NCI-H1694 (cell line): ENCODE measurements around the gene ANO7.

Experiments used
- DNase-seq: peaks from one replicate; lab custom pipeline; 2025; lab: John Stamatoyannopoulos, UW

The ANO7 gene

DNA sequence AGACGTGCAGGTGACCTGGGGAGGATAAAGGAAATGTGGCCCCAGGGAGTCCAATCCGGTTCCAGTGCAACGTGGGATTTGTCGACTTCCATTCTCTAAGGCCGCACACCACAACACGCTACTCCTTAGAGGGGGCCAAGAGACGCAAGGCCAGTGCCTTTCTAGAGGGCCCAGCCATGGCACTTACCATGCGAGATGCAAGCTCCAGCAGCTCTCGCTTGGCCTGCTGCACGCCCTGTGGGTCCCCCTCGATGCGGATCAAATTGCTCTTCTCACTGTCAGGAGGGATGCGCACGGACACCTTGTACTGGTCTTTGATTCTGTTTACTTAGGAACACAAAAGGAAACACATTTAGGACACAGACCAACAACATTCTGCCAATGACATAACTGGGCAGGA, 61.2 kb downstream of the ANO7 start:
- DNase-seq = no peak

DNA sequence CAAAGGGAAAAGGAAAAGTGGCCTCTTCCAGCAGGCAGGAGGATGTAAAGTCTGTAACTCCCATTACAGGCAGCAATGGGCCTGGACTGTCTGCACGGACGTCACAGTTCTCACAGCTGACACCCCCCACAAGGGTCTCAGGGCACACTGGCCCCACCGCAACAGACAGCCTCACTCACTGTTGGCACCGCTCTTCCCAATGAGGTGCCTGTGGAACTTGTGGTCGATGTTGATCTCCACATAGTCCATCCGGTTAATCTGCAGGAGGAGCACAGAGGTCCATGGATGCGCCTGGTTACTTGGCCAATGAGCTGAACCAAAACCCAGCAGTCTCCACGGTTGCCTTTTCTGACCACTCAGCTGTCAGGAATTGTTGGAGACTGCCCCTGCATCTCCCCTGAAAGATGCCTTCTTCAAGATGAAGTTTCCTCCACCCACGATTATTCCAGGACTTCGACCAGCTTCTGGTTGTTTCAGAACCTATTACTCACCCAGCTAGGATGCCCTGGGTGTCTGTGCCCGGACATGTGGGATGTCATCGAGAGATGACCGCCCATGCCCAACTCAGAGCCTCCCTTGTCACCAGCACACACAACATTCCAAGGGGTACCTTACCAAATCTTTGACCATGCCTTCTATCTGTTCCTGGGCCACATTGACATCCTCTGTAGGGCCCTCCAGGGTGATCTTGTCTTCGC, 64.5 kb downstream of the ANO7 start:
- DNase-seq = no peak

DNA sequence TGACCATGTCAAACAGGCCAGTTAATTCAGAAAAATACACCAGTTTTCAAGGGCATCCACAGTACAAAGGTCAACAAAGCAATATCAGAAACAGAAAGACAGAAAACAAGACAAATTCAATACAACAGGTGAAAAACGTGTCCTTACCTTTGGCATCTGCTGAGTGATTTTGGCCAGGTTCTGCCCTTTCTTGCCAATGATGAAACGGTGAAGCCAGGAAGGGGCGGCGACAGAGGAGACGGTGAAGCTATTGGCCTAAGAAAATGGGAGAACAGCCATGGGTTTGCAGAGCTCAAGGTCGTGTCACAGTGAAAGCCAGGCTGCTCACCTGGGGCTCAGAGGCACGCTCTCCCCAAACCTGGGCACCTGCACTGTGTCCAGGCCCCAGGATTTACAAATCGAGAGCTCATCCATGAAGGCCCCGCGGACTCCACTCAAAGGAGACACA, 66.5 kb downstream of the ANO7 start:
- no peak for DNase-seq

DNA sequence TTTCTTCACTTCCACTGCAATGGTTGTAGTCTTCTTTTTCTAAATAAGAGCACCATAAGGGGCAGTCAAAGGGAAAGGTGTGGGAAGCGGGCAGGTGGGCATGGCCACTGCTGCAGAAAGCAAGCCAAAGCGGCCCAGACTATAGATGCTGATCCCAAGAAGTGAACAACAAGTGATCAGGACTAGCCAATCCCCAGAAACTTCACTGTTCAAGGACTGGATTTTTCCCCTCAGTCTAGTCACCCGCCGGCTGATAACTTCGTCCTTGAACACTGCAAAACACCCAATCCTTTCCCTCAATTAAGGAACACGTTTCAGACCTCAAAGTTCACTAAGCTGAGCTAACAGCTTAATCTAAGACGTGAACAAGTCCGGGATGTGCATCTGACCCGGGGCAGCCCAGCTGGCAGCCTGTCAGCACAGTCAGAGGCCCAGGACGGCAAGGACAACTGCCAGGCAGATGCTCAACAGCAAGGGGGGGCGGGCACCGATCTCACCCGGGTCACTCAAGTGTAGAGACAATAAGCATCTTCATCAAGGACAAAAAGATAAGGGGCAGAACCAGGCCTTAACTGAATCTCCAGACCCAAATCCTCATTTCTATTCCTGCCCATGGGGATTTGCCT, 67.2 kb downstream of the ANO7 start:
- DNase-seq = no peak

DNA sequence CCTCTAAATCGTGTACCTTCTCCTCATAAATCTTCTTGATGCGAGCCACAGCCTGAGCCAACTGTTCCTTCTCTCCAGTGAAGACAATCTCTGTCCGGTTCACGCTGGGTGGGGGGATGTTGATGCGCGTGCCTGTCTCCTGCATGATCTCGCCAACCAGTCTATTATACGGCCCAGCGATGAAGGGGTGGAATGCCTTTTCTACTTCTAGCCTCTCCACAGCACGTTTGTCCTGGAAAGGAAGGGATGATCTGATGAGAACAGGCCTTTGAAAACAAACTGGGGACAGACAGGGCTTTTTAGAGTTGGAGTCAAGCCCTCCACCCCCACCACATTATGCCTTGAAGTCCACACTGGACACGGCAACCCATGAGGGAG, 67.7 kb downstream of the ANO7 start:
- DNase-seq = no peak

DNA sequence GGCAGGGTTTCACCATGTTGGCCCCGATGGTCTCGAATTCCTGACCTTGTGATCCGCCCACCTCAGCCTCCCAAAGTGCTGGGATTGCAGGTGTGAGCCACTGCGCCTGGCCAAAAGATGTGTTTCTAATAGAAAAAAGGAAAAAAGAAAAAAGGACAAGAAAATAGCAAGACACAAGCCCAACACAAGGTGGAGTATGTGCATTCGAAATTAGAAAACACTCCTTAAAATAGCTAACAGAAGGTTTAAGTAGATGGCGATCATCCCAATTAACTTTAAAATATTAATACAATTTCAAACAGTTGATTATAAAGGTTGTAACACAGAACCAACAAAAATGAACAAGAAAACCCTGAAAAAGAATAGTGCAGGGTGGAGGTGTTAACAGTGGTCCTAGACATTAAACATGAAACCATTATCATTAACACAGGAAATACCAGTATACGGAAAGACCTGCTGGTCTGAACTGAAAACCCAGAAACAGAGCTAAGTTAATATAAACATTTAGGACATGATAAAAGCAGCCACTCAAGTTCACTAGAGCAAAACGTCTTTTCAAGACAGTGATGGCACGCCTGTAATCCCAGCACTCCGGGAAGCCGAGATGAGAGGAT, 69.0 kb downstream of the ANO7 start:
- DNase-seq = no peak

DNA sequence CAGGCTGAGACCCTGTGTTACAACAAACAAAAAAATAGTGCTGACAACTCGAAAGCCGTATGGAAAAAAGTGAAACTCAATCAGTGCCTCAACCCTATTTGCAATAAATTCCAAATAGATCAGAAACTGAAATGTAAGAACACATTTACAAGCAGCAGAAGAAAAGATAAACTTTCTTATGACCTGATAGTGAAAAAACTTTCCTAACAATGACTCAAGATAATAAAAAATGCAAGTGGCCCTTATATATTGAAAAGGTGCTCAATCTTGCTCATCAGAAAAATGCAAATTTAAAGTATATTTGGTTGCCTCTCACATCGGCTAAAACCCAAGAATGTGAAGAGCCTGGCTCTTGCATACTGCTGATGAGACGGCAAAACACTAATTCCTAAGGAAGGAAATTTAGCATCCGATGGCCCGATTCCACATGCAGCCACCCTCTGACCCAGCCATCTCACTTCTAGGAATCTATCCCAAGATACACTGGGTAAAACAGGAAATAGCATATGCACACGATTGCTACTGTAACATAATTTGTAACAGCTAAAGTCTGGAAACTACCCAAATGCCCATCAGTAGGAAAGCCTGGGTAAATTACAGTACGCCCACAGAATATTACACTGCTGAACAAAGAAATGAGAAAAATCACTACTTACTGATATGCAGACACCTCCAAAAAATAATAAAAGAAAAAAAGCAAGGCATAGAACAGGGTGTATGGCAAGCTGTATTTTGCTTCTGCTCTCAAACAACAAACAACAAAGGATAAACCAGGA, 70.2 kb downstream of the ANO7 start:
- no peak for DNase-seq

DNA sequence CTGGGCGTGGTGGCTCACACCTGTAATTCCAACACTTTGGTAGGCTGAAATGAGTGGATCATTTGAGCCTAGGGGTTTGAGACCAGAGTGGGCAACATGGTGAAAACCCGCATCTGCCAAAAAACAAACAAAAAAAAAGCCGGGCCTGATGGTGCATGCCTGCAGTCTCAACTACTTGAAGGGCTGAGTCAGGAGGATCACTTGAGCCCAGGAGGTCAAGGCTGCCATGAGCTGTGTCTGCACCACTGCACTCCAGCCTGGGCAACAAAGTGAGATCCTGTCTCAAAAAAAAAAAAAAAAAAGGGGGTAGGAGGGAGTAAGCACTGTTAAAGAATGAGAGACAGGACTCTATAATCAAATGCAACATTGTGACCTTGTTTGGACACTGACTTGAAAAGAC, 72.4 kb downstream of the ANO7 start:
- no peak for DNase-seq

DNA sequence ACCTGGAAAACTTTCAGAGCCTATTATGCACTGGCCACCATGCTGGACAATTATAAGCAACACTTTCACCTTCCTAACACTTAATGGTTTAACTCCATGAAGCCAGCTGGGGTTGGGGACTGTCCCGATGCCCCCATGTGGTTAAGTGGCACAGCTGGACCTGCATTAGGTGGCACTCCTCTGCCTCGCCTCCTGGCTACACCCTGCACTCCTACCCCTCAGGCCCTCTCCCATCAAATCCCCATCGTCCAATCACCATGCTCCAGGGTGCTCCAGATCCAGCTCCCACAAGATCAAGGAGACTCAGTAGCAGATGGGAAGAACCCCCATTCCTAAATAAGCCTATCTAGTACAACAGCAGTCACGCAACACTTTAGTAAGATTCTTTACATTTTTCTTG, 73.2 kb downstream of the ANO7 start:
- DNase-seq = no peak

DNA sequence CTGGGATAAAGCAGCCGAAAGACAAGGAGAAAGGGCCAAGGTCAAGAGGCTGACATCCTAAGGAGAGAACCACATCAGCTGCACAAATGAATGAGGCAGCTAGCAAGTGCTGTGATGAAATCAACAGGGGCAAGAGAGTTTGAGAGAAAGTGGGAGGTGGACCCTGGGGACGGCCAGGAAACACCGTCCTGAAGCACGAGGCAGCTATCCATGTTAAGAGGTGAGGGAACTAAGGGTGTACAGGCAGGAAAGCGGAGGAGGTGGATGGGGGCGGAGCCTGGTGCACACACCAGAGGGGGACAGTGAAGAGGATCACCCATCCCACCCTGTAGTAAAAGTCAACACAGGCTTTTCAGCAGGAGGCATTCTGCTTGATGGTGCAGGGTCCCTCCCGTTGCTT, 74.6 kb downstream of the ANO7 start:
- no peak for DNase-seq

DNA sequence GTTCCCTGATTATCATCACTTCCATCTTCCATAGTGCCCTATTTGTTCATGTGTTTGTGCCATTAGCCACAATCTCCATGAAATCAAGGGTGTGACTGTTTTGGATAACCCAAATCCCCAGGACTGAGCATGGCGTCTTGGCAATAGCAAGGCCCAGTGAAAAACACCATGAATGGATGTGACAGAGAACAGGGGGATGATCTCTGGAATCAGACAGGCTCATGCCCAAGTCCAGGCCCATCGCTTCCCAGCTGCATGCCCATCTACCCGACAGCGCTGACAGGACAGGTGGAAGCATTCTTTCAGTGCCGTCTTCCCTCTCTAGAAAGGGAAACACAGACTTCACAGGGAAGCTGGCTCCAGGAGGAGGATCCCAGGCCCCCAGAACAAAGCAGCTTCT, 77.0 kb downstream of the ANO7 start:
- no peak for DNase-seq

DNA sequence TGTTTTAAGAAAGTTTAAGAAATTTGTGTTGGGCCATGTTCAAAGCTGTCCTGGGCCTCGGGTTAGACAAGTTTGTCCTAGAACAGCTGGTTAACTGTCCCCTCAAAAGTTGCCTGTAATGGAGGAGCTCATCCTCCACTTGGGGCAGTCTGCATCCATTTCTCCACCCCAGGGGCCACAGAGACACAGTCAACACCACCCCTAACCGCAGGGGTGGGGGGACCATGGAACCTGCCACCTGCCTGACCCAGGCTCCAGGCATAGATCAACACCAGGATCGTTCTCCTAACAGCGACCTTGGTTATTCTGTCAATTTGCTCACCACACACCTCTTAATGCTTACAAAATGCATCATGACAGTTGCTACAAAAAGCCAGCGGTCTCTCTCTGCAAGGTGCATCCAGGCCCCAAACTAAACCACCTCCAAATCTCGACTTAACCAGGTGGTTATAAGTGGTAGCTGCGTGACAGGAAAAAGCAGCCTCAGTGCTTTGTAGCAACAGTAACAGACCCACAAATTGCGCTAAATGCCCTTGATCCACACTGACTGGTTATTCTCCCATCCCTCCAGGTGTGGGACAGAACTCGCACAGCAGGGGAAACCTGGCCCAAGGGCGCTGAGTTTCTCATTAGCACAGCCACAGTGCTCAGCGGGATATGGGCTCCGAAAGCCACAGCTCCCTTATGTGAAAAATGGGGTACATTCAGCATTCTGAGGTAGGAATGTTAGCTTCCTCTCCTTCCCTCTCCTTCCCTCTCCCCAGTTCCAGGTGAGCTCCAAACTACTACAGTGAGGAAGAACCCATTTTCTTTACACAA, 79.0 kb downstream of the ANO7 start:
- no peak for DNase-seq

DNA sequence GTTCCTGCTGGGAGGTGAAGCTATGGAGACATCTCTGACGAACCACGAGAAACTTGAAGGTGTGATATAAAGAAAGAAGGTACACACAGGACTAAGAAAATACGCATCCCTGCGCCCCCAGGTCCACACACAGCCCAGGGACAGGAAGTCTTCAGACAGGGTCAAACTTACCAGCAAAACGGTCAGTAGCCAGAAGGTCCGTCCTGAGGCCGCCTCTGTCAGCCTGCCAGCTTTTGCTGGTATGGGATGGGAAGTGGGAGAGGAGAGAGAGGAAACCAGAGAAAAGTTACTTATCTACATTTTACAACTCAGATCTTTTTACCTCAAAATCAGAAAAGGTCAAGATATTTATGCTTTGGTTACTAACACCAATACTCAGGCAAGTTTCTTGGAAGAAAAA, 79.8 kb downstream of the ANO7 start:
- no peak for DNase-seq

DNA sequence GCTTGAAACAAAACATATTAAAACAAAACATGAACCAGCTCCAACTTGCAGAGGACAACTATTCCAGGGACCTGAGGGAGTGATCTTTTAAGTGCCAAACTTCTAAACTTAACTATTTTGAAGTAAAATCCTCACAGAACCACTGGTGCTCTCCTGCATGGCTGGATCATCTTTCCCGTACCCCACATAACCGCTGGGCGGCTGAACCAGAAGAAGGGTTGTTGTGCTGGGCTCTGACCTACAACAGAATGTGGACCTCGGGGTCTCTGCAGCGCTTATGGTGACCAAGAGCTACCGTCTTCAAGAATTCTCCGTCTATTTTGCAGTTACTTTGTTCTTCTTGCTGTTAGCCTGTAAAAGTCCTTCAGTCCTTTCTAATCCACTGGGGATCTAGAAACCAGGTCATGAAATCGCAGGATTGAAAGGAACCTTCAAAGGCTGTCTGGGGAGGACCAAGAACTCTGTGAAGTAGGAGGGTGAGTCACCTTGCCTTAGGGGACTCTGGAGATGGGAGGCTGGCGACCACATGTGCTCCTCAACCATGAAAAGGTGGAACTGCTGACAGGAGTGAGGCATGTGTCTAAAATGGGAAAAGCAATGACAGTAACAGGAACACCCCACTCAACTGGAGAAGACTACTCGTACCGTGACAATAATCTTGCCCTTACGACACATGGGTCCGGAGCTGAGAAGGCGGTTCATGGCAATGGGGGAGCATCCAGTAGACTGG, 80.4 kb downstream of the ANO7 start:
- DNase-seq = no peak

DNA sequence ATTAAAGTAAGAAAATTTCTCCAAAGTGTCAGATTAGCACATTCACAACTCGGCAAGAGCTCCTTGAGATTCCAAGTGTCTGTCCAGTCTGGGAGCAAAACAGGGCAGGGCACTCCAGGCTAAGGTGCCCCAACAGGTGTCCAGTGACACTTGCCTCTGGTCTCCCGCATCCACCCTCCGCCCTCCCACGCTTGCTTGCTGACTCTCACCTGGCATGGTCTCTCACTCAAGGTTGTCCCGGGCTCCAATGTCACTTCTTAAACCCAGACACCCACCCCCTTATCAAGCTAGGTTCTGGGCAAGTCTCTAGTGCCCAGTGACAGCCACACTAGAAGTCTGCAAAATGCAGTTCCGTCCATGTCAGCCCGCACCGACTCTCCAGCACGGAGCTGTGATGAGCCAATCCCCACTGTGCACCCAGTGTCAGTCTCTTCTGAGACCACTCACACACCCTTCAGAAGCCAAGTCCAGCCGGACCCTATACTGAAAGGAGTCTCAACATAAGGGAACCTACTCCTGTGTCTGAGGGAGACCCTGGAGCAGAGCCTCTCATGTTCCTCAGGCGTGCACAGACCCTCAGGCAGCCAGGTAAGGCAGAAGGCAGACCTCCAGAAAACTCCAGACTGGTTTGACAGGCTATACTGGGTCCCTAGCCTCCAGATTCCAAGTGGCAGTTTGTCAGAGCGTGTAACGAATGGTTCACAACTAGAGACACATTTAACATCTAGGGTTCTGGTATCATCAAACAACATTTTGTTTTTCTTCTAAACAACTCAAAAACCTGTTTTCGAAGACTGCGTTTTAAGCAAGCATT, 81.4 kb downstream of the ANO7 start:
- no peak for DNase-seq

DNA sequence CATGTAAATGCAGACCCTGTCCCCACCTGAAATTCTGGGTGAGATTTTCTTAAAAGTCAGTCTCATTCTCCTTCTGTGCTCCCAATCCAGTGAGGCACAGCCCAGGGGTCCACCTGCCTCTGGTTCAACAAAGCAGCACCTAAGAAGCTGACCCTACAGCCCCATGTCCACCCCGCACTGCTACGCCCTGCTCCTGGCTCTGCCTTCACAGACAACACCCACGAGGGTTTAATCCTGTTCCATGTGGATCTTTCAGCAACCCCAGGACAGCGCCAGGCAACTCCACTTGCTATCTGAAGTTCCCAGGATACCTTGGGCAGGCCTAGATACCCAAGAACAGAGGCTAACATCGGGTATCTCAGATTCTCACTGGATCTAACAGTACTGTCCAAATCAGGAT, 82.1 kb downstream of the ANO7 start:
- no peak for DNase-seq

DNA sequence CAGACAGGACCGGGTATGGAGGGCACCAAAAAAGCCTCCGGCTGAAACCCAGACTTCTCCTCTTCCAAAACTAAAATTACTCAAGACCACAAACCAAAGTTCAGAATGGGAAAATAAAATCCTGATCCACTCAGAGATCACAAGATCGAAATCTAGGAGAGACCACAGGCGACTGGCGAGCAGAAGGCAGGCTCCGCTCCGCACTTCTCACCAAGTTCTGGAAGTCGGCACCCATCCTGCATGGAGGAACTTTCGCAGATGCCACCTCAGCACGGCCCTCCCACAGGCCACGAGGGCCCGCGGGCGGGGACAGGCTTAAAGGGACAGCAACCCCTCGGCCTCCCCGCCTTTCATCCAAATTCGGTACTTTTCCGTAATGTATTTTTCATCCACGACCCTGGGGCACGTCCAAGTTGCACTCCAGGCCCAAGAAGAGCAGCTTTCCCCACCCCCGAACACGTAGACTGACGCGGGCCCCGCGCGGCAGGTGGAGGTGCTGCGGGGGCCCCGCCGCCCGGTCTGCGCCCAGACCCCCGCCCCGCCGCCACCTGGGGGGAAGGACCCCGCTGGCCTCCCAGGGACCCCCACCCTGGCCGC, 83.3 kb downstream of the ANO7 start:
- no peak for DNase-seq

DNA sequence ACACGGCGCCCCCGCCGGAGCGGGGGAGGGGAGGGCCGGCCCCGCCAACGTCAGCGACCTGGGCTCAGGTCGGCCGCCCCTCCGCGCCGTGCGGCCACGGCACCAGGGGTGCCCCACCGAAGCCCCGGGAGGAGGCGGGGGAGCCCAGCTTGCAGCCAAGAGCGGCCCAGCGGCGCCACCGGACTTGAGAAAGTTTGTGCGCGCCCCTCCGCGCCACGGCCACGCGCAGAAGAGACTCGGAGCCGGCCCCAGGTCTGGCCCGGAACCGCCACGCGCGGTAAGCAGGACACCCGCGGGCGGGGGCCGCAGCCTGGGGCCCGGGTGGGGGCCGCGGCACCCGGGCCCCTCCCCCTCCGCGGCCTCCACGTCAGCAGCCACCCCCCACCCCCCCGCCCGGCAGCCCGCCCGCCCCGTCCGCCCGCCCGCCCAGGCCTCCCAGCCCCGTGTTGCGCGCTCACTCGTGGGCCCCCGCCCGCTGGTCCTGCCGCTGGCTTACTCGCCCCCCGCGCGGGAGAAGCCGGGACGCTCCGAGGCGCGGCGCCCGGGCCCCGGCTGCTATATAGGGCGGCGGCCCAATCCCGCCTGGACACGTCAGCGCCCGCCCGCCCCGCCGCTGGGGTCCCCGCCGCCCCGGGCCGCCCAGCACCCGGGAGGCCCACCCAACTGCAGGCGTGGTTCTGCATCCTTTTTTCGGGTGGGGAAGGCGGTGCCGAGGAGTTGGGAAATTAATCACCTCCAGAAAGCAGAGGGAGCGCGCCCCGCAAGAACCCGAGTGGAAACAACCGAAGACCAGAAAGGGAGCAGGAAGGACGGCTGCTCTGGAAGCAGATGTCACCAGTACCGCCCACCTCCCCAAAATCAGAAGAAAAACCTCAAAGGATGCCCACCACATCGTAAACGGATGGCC, 84.1 kb downstream of the ANO7 start:
- DNase-seq = no peak
